ENCODE data around the gene PARD6B.

DNA sequence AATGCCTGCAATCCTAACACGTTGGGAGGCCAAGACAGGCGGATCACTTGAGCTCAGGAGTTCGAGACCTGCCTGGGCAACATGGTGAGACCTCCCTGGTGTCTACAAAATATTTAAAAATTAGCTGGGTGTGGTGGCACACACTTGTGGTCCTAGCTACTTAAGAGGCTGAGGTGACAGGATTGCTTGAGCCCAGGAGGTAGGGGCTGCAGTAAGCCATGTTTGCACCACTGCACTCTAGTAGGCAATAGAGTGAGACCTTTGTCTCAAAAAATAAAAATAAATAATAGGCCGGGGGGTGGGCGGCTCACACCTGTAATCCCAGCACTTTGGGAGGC, 21.8 kb upstream of the PARD6B start:
- TF ChIP-seq EZH2 (IDR thresholded peaks at IDR 0.05): no peak
- TF ChIP-seq EZH2phosphoT487 (IDR thresholded peaks at IDR 0.05): no peak
- TF ChIP-seq, protein P1, sequence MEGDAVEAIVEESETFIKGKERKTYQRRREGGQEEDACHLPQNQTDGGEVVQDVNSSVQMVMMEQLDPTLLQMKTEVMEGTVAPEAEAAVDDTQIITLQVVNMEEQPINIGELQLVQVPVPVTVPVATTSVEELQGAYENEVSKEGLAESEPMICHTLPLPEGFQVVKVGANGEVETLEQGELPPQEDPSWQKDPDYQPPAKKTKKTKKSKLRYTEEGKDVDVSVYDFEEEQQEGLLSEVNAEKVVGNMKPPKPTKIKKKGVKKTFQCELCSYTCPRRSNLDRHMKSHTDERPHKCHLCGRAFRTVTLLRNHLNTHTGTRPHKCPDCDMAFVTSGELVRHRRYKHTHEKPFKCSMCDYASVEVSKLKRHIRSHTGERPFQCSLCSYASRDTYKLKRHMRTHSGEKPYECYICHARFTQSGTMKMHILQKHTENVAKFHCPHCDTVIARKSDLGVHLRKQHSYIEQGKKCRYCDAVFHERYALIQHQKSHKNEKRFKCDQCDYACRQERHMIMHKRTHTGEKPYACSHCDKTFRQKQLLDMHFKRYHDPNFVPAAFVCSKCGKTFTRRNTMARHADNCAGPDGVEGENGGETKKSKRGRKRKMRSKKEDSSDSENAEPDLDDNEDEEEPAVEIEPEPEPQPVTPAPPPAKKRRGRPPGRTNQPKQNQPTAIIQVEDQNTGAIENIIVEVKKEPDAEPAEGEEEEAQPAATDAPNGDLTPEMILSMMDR (IDR thresholded peaks at IDR 0.05): no peak
